ENCODE results near the gene TRERF1.

Gene TRERF1

DNA sequence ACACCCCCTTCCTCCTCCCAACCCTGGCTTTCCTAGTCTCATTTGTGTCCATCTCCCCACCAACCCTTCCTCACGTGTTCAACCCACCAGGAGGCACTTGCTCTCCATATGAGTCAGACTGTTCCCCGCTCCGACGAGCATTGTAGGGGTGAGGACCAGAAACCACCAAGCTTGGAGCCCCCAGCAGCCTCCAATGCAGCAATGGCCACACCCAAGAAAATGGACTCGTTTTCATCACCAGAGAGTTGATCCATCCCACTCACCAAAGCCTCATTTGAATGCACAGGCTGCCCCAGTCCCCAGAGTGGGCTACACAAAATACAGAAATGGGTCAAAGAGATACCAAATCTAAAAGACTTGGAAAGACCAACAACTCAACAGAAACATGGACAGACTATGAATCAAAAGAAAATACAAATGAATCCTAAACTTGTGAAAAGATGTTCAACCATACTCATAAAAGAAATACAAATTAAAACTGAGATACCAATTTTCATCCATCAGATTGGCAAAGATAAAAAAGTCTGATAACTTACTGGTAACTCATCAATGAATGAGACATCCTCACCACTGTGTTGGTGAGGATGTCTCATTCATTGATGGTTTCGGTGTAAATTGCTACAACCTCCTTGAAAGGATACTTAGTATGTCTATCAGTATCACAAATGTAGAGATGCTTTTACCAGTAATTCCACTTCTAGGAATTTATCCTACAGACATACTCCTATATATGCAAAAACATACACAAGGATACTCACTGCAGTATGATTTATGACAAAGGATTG, 68.1 kb downstream of the TRERF1 start:
- DNase-seq (ENCODE audit: low read depth, low spot score): no peak
- Histone ChIP-seq H3K36me3 (ENCODE audit: insufficient read depth, insufficient read length, low read length) (no peaks in the 10 kb centered on the region), H3K9me3 (ENCODE audit: insufficient read depth, low read length) (no peaks in the 10 kb centered on the region), H3K4me1 (ENCODE audit: insufficient read depth, insufficient read length) (no peaks in the 10 kb centered on the region), H3K9ac (ENCODE audit: insufficient read length, low read depth) (no peak overlapping the region), H3K4me3 (ENCODE audit: insufficient read length, low read depth) (no peak overlapping the region), H3K27me3 (ENCODE audit: insufficient read depth, insufficient read length) (no peaks in the 10 kb centered on the region)
- TF ChIP-seq ZNF274 (IDR thresholded peaks at IDR 0.05; ENCODE audit: low read depth, low read length): no peak
- no peak for TF ChIP-seq SUZ12 (IDR thresholded peaks at IDR 0.05; ENCODE audit: extremely low read depth, insufficient read depth, insufficient read length)
- TF ChIP-seq YY1 (IDR thresholded peaks at IDR 0.05; ENCODE audit: insufficient read depth, insufficient read length): no peak

DNA sequence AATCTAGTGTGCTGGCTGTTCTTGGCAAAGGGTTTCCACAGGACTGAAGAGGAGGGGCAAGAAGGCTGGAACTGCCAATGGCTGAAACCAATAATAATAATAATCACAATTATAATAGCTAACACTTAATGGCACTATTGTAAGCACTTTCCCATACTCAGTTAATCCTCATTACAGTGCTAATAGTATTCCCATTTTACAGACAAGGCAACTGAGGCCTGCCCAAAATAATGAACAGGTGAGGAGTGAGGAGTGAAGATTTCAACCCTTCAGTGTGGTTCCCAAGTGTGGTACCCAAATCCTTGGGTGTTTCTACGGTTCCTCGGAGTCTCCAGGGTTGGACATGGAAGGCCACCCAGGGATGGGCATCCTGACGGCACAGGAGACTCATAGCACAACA, 69.9 kb downstream of the TRERF1 start:
- Histone ChIP-seq H3K9ac (ENCODE audit: insufficient read length, low read depth) (no peak overlapping the region), H3K9me3 (ENCODE audit: insufficient read depth, low read length) (no peaks in the 10 kb centered on the region), H3K4me1 (ENCODE audit: insufficient read depth, insufficient read length) (no peaks in the 10 kb centered on the region), H3K27me3 (ENCODE audit: insufficient read depth, insufficient read length) (no peaks in the 10 kb centered on the region), H3K4me3 (ENCODE audit: insufficient read length, low read depth) (no peak overlapping the region), H3K36me3 (ENCODE audit: insufficient read depth, insufficient read length, low read length) (no peaks in the 10 kb centered on the region)
- no peak for DNase-seq (ENCODE audit: low read depth, low spot score)
- TF ChIP-seq YY1 (IDR thresholded peaks at IDR 0.05; ENCODE audit: insufficient read depth, insufficient read length): no peak
- no peak for TF ChIP-seq ZNF274 (IDR thresholded peaks at IDR 0.05; ENCODE audit: low read depth, low read length)
- TF ChIP-seq SUZ12 (IDR thresholded peaks at IDR 0.05; ENCODE audit: extremely low read depth, insufficient read depth, insufficient read length): no peak

DNA sequence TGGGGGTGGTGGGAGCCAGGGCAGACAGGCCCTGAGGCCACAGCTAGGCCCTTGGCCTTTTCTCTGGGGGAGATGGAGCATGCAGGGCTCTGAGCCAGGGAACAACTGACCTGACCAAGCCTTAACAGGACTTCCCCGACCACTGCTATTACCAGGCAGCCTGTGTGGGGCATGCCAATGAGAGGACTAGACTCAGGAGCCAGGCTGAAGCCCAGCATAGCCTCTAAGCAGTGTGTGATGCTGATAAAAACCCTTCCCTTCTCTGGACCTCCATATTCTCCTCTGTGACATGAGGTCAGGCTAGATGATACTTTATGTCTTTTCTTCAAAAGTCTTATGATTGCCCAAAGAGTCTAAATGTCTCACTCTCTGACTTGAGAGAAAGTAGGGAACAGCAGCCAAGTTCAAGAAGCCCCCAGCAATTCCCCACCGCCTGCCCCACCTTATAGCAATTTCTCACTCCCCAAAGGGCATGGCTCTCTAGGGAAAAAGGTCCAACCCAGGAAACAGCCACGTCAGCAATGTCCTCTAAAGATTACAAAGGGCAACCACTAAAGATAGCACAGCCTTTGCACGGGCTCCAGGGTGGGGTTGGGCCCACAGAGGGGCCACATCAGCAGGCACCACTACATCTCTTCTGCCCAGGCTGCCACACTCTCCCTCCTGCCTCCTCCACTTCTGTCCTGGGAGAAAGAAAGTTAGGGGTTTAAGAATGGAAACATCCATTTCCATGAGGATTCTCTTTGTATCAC, 71.3 kb downstream of the TRERF1 start:
- no peak for DNase-seq (ENCODE audit: low read depth, low spot score)
- Histone ChIP-seq H3K9ac (ENCODE audit: insufficient read length, low read depth) (no peak overlapping the region), H3K9me3 (ENCODE audit: insufficient read depth, low read length) (no peaks in the 10 kb centered on the region), H3K4me3 (ENCODE audit: insufficient read length, low read depth) (no peak overlapping the region), H3K36me3 (ENCODE audit: insufficient read depth, insufficient read length, low read length) (no peaks in the 10 kb centered on the region), H3K4me1 (ENCODE audit: insufficient read depth, insufficient read length) (no peaks in the 10 kb centered on the region), H3K27me3 (ENCODE audit: insufficient read depth, insufficient read length) (no peaks in the 10 kb centered on the region)
- TF ChIP-seq ZNF274 (IDR thresholded peaks at IDR 0.05; ENCODE audit: low read depth, low read length): no peak
- TF ChIP-seq YY1 (IDR thresholded peaks at IDR 0.05; ENCODE audit: insufficient read depth, insufficient read length): no peak
- TF ChIP-seq SUZ12 (IDR thresholded peaks at IDR 0.05; ENCODE audit: extremely low read depth, insufficient read depth, insufficient read length): no peak

DNA sequence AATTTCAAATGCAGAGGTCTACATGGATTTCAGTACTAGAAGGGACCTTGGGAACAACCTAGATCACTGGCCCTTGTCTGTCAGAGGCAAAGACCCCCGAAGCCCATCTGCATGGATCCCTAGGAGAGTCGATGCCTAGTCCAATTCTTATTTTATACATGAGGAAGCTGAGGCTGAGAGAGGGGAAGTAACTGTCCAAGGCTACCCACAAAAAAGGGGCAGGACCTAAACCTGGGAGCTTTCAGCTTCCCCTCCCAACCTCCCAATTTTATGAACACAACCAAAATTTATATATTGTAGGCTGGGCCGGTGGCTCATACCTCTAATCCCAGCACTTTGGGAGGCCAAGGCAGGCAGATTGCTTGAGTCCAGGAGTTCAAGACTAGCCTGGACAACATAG, 73.2 kb downstream of the TRERF1 start:
- H3K36me3 ChIP-seq (ENCODE audit: insufficient read depth, insufficient read length, low read length): no peaks in the 10 kb centered on the region
- H3K9ac ChIP-seq (ENCODE audit: insufficient read length, low read depth): no peak overlapping the region
- no peak for DNase-seq (ENCODE audit: low read depth, low spot score)
- H3K4me1 ChIP-seq (ENCODE audit: insufficient read depth, insufficient read length): no peaks in the 10 kb centered on the region
- H3K9me3 ChIP-seq (ENCODE audit: insufficient read depth, low read length): no peaks in the 10 kb centered on the region
- TF ChIP-seq YY1 (IDR thresholded peaks at IDR 0.05; ENCODE audit: insufficient read depth, insufficient read length) (no peak), ZNF274 (IDR thresholded peaks at IDR 0.05; ENCODE audit: low read depth, low read length) (no peak), SUZ12 (IDR thresholded peaks at IDR 0.05; ENCODE audit: extremely low read depth, insufficient read depth, insufficient read length) (no peak)
- H3K27me3 ChIP-seq (ENCODE audit: insufficient read depth, insufficient read length): no peaks in the 10 kb centered on the region
- no peak overlapping the region for H3K4me3 ChIP-seq (ENCODE audit: insufficient read length, low read depth)

- Histone ChIP-seq H3K4me3 (ENCODE audit: insufficient read length, low read depth) (no peak overlapping the region), H3K27me3 (ENCODE audit: insufficient read depth, insufficient read length) (no peaks in the 10 kb centered on the region), H3K36me3 (ENCODE audit: insufficient read depth, insufficient read length, low read length) (no peaks in the 10 kb centered on the region), H3K4me1 (ENCODE audit: insufficient read depth, insufficient read length) (no peaks in the 10 kb centered on the region), H3K9ac (ENCODE audit: insufficient read length, low read depth) (no peak overlapping the region), H3K9me3 (ENCODE audit: insufficient read depth, low read length) (no peaks in the 10 kb centered on the region)
- no peak for DNase-seq (ENCODE audit: low read depth, low spot score)
- TF ChIP-seq SUZ12 (IDR thresholded peaks at IDR 0.05; ENCODE audit: extremely low read depth, insufficient read depth, insufficient read length) (no peak), YY1 (IDR thresholded peaks at IDR 0.05; ENCODE audit: insufficient read depth, insufficient read length) (no peak), ZNF274 (IDR thresholded peaks at IDR 0.05; ENCODE audit: low read depth, low read length) (no peak)
Measured at GRCh38 chr6:42378125-42378524, 73.6 kb downstream of the TRERF1 start.

DNA sequence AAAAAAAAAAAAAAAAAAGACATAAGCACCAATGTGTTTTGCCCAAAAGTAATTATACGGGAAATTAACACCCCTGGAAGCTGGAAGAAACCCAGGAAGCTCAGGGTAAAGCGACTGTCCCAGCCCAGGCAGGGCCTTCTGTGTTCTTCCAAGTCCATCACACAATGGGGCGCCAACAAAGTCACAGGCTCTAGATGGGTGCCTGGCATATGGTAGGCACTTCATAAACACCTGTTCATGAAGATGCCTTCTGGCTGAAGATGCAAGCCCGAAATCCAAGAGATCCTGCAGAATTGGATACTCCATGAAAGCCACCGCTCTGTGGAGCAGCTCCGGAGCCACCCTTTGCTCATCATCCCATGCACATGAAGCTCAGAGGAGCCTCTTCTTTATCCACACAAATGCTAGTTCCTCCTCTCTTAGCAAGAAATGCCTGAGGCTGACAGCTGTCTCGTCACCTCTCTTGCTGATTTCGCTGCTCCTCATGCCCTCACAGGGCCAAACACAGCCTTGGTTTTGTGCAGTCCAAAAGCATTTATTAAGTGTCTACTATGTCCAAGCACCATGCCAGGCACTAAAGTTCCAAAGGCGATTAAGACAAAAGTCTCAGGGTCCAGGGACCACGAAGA, 76.6 kb downstream of the TRERF1 start:
- no peak for DNase-seq (ENCODE audit: low read depth, low spot score)
- no peaks in the 10 kb centered on the region for H3K27me3 ChIP-seq (ENCODE audit: insufficient read depth, insufficient read length)
- no peaks in the 10 kb centered on the region for H3K9me3 ChIP-seq (ENCODE audit: insufficient read depth, low read length)
- no peaks in the 10 kb centered on the region for H3K4me1 ChIP-seq (ENCODE audit: insufficient read depth, insufficient read length)
- TF ChIP-seq SUZ12 (IDR thresholded peaks at IDR 0.05; ENCODE audit: extremely low read depth, insufficient read depth, insufficient read length) (no peak), ZNF274 (IDR thresholded peaks at IDR 0.05; ENCODE audit: low read depth, low read length) (no peak), YY1 (IDR thresholded peaks at IDR 0.05; ENCODE audit: insufficient read depth, insufficient read length) (no peak)
- H3K9ac ChIP-seq (ENCODE audit: insufficient read length, low read depth): no peak overlapping the region
- no peak overlapping the region for H3K4me3 ChIP-seq (ENCODE audit: insufficient read length, low read depth)
- no peaks in the 10 kb centered on the region for H3K36me3 ChIP-seq (ENCODE audit: insufficient read depth, insufficient read length, low read length)

Data from NT2/D1 (cell line).